Activated naive CD8-positive, alpha-beta T cell (primary cell): ENCODE measurements around the gene EVL.
"Not testable (repeated sequence)": the region's sequence is repeated elsewhere in the genome, so short reads cannot be mapped to it uniquely, and the experiment has no call there.

Source experiments
- H3K27ac Mint-ChIP-seq: one replicate; pipeline ENCODE4 v1.8.0; 2021; ENCODE audit warnings: mixed read lengths
- H3K27me3 Mint-ChIP-seq: one replicate; pipeline ENCODE4 v1.8.0; 2021; ENCODE audit warnings: mixed read lengths
- H3K36me3 Mint-ChIP-seq: one replicate; pipeline ENCODE4 v1.8.0; 2021; ENCODE audit warnings: mixed read lengths
- H3K4me1 Mint-ChIP-seq: one replicate; pipeline ENCODE4 v1.8.0; 2021; ENCODE audit warnings: low read depth, mixed read lengths
- H3K4me3 Mint-ChIP-seq: one replicate; pipeline ENCODE4 v1.8.0; 2021; ENCODE audit warnings: mild to moderate bottlenecking, mixed read lengths
- H3K9me3 Mint-ChIP-seq: one replicate; pipeline ENCODE4 v1.8.0; 2021; ENCODE audit warnings: low read depth, mixed read lengths

The EVL gene

DNA sequence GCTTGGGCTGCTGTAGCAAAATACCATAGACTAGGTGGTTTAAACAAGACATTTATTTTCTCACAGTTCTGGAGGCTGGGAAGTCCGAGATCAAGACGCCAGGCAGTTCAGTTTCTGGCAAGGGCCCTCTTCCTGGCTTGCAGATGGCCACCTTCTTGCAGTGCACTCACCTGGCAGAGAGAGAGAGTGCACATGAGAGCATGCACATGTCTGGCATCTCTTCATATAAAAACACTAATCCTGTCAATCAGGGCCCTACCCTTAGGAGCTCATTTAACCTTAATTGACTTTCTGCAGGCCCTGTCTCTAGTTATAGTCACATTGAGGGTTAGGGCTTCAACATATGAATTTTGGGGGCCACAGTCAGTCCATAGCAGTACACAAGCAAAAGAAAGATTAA, 12.4 kb upstream of the EVL start:
- H3K4me3 Mint-ChIP-seq: no peak overlapping the region
- H3K9me3 Mint-ChIP-seq: no peaks in the 10 kb centered on the region
- peaks cover 28% of the 10 kb centered on the region for H3K4me1 Mint-ChIP-seq
- H3K36me3 Mint-ChIP-seq: no peaks in the 10 kb centered on the region
- no peaks in the 10 kb centered on the region for H3K27me3 Mint-ChIP-seq
- no peak overlapping the region for H3K27ac Mint-ChIP-seq

DNA sequence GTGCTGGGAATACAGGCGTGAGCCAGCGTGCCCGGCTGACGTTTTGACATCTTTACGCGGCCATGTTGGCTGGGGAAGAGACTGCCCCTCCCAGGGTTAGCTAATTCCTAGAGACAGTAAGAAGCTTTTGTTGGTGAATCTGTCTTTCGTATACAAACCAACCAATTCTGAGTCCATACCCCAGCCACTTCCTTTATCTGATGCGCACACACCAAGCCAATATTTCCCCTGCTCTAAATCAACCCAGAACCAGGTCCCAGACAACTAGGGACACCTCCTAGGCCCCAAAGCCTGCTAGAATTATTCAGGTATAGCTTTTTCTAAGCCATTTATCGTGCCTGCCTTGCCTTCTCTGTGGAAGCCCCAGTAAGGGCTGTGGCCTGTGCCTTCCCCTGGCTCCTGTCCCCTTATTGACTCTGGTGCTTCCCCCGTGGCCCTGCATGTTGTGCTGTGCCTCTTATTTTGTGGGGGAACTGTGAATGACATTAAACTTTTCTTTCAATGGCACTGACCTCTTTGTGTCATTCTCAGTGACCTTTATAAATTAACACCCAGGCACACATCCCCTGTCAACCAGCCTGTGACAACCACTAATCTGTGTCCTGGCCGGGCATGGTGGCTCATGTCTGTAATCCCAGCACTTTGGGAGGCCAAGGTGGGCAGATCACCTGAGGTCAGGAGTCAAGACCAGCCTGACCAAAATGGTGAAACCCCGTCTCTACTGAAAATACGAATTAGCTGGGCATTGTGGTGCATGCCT, 10.7 kb upstream of the EVL start:
- H3K36me3 Mint-ChIP-seq: no peaks in the 10 kb centered on the region
- H3K27me3 Mint-ChIP-seq: no peaks in the 10 kb centered on the region
- no peak overlapping the region for H3K27ac Mint-ChIP-seq
- H3K4me1 Mint-ChIP-seq: peaks cover 31% of the 10 kb centered on the region
- no peak overlapping the region for H3K4me3 Mint-ChIP-seq
- H3K9me3 Mint-ChIP-seq: no peaks in the 10 kb centered on the region

DNA sequence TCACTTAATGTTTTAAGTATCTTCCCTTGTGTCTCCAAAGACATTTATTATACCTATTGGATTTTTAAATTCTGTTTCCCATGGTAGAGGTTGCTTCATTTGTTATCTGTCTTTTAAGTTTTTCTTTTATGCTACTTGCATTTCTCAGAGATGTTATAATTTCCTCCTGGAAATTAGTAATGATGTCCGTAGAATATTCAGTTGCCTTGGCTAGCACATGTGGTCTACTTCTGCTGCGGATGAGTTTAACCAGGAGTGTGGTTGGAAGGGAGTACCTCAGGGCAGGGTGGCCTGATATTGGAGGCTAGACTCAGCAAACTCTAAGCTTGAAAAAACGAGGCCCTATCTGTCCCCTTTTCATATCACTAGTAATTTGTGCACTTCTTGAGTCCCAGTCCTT, 8.8 kb upstream of the EVL start:
- Mint-ChIP-seq H3K9me3 (no peaks in the 10 kb centered on the region), H3K36me3 (no peaks in the 10 kb centered on the region), H3K4me3 (no peak overlapping the region), H3K4me1 (peaks cover 45% of the 10 kb centered on the region), H3K27ac (peak overlapping the region; percentile 100), H3K27me3 (no peaks in the 10 kb centered on the region)

DNA sequence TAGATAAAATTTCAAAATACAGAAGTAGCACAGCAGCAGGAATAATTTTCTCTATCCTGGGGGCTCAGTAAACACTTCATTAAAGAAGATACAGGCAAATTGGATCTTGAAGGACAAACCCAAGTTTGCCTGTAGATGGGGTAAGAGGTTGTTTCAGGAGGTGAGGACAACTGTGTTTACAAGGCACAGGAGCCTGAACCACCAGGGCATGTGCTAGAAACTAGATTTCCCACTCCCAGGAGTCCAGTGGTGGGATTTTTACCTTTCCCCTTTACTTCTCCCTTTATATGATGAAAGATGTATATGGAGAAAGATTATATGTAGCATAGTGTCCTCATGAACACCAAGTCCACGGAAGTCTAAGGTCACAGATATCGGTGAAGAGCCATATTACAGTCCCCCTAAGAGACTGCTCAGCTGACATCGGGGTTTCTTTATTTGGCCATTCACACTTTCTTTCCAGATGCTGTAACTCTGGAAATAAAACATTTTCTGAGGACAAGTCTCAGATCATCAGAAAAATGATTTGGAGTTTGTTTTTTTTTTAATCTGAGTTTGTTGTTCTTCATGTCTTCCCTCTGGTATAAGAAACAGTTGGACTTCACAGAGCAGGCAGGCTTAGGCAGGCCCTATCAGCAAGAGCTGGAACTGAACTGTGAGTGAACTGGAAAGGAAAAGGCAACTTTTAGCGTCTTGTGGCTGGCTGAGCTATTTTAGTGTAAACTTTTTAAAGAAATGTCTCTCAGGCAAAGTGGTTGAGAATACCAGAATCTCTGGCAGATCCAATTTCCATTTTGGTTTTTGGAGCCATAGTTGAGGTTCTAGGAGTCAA, 8.0 kb upstream of the EVL start:
- Mint-ChIP-seq H3K27ac (peak overlapping the region; percentile 100), H3K27me3 (no peaks in the 10 kb centered on the region), H3K9me3 (no peaks in the 10 kb centered on the region), H3K36me3 (no peaks in the 10 kb centered on the region), H3K4me3 (peak overlapping the region; percentile 58), H3K4me1 (peaks cover 52% of the 10 kb centered on the region)

DNA sequence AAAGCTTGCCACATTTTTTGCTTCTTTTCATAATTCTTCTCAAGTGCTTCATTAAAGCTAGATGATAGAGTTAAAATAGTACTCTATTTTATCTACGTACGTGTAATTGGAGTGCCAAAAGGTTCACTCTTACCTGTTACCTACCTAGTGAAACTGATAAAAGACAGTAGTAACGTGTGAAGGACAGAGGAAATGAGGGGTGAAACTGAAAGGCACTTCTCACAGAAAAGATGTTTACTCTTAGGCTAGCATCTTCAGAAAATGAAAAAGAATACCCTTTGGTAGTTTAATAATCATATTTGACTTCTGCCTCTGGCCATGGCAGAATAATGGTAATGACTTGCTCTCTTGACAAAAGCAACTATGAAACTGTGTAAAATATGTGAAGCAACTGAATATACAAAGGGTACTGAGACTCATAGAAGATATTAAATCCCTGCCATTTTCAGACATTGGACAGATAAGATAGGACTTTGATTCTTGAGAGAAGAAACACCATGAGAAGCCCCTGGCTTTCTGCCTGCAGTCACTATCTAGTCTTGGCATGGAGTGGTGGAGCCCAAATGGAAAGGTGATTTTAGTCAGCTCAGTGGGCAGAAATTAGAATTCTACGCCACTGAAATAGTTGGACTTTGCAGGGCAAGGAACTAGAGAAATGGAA, 6.3 kb upstream of the EVL start:
- H3K36me3 Mint-ChIP-seq: no peaks in the 10 kb centered on the region
- H3K4me3 Mint-ChIP-seq: peak overlapping the region; percentile 70
- H3K27ac Mint-ChIP-seq: peak overlapping the region; percentile 100
- peaks cover 70% of the 10 kb centered on the region for H3K4me1 Mint-ChIP-seq
- no peaks in the 10 kb centered on the region for H3K27me3 Mint-ChIP-seq
- H3K9me3 Mint-ChIP-seq: no peaks in the 10 kb centered on the region

DNA sequence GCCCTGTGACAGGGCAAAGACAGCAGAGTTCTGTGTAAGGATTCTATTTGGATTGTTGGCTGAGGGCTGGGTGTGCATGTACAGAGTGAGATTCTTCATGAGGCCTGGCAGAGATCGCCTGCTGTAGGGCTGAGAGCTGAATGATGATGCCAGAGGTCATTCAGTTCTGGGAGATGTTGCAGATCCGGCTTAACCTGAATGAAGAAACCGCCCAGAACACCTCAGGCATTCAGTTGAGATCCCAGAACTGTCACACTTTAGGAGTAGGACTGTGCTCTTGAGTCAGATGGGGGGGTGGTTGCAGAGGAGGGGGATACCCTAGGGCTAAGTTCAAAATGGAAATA, 5.8 kb upstream of the EVL start:
- no peaks in the 10 kb centered on the region for H3K27me3 Mint-ChIP-seq
- peaks cover 75% of the 10 kb centered on the region for H3K4me1 Mint-ChIP-seq
- peak overlapping the region; percentile 70 for H3K4me3 Mint-ChIP-seq
- H3K36me3 Mint-ChIP-seq: no peaks in the 10 kb centered on the region
- no peaks in the 10 kb centered on the region for H3K9me3 Mint-ChIP-seq
- peak overlapping the region; percentile 100 for H3K27ac Mint-ChIP-seq

DNA sequence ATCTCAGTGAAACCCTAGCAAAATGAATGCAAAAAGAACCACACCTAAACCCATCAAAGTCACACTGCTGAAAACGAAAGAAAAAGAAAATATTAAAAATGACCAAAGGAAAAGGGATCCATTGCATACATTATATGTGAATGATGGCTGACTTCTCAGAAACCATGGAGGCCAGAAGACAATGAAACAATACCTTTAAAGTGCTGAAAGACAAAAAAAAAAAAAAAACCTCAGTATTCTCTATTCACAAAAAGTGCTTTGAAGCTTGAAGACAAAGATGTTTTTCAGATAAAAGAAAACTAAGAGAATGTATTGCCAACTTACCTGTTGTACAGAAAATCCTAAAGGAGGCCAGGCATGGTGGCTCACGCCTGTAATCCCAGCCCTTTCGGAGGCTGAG, 4.5 kb upstream of the EVL start:
- Mint-ChIP-seq H3K4me1 (peaks cover 86% of the 10 kb centered on the region), H3K27me3 (no peaks in the 10 kb centered on the region), H3K4me3 (peak overlapping the region; percentile 80), H3K36me3 (no peaks in the 10 kb centered on the region), H3K27ac (peak overlapping the region; percentile 100), H3K9me3 (no peaks in the 10 kb centered on the region)

DNA sequence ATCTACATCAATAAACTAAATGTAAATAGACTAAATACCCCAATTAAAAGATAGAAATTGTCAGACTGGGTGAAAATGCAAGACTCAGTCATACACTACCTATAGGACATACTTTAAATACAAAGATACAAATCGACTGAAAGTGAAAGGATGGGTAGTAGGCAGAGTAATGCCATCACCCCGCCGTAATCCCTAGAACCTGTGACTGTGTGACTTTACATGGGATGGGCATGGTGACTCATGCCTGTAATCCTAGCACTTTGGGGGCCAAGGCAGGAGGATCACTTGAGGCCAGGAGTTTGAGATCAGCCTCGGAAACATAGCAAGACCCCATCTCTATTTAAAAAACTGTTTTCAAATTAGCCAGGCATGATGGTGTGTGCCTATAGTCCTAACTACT, 2.6 kb upstream of the EVL start:
- Mint-ChIP-seq H3K9me3 (no peaks in the 10 kb centered on the region), H3K4me3 (peak overlapping the region; percentile 61), H3K36me3 (no peaks in the 10 kb centered on the region), H3K27ac (peak overlapping the region; percentile 100), H3K4me1 (peaks cover 90% of the 10 kb centered on the region), H3K27me3 (no peaks in the 10 kb centered on the region)

DNA sequence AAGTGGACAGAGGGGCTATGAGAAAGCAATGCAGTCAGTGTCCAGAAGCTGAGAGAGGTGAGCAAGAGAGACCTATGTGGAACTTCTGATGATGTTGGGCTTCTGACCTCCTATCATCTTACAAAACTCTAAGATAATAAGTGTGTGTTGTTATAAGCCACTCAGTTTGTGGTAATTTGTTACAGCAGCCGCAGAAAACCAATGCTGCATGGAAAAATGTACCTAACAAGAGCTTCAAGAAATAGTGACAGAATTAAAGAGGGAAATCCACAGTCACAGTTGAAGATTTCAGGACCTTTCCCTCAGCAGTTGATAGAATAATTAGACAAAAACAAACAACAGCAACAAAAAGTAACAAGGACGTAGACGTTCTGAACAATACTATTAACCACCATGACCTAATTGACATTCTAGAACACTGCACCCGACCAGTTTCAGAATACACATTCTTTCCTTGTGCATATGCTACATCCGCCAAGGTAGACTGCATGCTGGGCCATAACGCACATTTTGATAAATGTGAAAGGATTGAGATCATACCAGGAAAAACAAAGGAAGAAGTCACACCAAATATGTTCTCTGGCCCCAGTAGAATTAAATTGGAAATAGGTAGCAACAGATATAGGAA, 1.8 kb upstream of the EVL start:
- Mint-ChIP-seq H3K4me3 (peak overlapping the region; percentile 61), H3K4me1 (peaks cover 91% of the 10 kb centered on the region), H3K36me3 (peaks cover 2% of the 10 kb centered on the region), H3K9me3 (no peaks in the 10 kb centered on the region), H3K27me3 (no peaks in the 10 kb centered on the region), H3K27ac (peak overlapping the region; percentile 100)

DNA sequence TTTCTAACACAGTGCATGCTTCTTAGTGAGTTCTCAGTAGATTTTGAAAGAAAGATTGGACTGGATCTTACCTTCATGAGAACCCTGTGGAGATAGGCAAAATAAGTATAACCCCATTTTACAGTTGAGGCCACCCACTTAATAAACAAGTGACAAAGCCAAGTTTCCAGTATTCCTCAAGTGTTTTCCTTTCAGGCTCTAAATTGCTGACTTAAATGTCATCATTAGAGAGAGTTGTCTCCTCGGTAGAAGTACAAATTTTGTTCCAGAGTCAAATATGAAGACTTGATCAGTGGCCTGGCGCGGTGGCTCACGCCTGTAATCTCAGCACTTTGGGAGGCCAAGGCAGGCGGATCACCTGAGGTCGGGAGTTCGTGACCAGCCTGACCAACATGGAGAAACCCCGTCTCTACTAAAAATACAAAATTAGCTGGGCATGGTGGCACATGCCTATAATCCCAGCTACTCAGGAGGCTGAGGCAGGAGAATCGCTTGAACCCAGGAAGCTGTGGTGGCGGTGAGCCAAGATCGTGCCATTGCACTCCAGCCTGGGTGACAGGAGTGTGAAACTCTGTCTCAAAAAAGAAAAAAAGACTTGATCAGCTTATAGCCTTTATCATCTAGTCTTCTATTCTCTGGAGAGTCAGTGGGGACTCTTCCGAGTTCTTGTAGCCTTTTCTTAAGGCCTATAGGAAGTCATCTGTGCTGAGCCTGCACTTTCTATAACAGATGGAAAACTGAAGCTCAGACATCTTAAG, 708 bp upstream of the EVL start:
- not testable (repeated sequence) for H3K9me3 Mint-ChIP-seq, H3K27me3 Mint-ChIP-seq, H3K36me3 Mint-ChIP-seq
- Mint-ChIP-seq H3K27ac (peak overlapping the region; percentile 100), H3K4me1 (peaks cover 91% of the 10 kb centered on the region), H3K4me3 (peak overlapping the region; percentile 95)

DNA sequence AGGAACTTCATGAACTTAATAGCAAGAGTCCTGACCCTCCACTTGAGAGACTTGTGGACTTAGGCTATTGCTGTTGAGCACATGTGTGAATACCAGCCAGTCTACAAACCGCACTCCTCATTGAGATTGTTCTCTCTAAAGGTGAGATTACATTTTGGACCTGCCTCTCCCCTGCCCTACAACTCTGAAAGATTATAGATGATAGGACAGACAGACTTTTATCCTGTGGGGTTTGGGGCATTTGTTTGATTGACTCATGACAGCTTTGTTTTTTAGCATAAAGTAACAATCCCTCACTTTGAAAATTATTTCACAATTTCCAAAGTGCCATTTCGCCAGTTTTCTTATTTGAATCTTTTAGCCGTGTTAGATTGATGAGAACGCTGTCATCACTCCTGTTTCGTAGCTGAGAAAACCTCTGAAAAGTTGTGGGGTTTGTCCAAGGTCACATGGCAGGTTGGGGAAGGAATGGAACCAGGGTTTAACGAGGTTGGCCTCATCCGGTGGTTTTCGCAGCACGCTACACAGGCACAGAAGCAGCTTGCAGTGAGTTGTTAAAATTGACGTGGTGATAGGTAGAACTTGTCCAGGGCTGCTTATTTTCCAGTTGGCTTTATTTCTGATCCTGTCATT, 836 bp downstream of the EVL start:
- Mint-ChIP-seq H3K27ac (peak overlapping the region; percentile 100), H3K4me3 (peak overlapping the region; percentile 95), H3K4me1 (peaks cover 93% of the 10 kb centered on the region), H3K9me3 (no peaks in the 10 kb centered on the region), H3K27me3 (no peaks in the 10 kb centered on the region), H3K36me3 (peaks cover 6% of the 10 kb centered on the region)

DNA sequence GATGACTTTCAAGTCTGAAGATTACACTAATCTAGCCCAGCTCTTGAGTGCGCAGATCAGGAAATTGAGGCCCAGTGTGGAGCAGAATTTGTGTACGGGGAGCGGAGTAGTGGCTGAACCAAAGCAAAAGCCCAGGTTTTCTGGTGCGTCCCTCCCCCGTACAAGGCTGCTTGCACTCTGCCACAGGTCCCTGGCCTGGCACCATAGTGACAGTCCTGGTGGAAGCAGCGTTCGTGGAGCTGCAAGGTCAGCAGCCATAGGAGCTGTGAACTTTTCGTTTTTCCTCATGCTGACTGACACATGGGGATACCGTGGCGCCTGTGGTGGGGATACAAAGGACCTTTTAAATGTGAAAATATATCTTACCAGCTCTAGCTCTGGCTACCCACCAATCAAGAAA, 1.7 kb downstream of the EVL start:
- Mint-ChIP-seq H3K9me3 (no peaks in the 10 kb centered on the region), H3K36me3 (peaks cover 6% of the 10 kb centered on the region), H3K4me1 (peaks cover 93% of the 10 kb centered on the region), H3K27me3 (no peaks in the 10 kb centered on the region), H3K27ac (peak overlapping the region; percentile 100), H3K4me3 (peak overlapping the region; percentile 95)

DNA sequence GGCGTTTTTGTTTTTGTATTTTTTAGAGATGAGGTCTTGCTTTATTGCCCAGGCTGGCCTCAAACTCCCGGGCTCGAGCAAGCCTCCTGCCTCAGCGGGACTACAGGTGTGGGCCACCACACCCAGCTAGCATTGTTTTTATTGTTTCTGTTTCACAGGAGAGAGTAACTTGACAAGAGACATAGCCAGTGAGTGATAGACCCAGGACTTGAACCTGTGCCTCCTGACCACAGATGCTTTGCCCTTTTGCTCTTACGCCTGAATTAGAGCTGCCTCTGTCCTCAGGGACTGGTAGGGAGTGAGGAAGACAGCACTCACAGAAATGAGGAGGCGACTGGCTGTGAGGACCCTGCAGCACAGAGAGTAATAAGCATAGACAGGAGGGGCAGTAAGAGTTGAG, 2.3 kb downstream of the EVL start:
- H3K4me1 Mint-ChIP-seq: peaks cover 89% of the 10 kb centered on the region
- H3K9me3 Mint-ChIP-seq: no peaks in the 10 kb centered on the region
- H3K27ac Mint-ChIP-seq: peak overlapping the region; percentile 100
- H3K36me3 Mint-ChIP-seq: peaks cover 6% of the 10 kb centered on the region
- H3K4me3 Mint-ChIP-seq: peak overlapping the region; percentile 95
- H3K27me3 Mint-ChIP-seq: no peaks in the 10 kb centered on the region
